ENCODE data around the gene PYGM.

DNA sequence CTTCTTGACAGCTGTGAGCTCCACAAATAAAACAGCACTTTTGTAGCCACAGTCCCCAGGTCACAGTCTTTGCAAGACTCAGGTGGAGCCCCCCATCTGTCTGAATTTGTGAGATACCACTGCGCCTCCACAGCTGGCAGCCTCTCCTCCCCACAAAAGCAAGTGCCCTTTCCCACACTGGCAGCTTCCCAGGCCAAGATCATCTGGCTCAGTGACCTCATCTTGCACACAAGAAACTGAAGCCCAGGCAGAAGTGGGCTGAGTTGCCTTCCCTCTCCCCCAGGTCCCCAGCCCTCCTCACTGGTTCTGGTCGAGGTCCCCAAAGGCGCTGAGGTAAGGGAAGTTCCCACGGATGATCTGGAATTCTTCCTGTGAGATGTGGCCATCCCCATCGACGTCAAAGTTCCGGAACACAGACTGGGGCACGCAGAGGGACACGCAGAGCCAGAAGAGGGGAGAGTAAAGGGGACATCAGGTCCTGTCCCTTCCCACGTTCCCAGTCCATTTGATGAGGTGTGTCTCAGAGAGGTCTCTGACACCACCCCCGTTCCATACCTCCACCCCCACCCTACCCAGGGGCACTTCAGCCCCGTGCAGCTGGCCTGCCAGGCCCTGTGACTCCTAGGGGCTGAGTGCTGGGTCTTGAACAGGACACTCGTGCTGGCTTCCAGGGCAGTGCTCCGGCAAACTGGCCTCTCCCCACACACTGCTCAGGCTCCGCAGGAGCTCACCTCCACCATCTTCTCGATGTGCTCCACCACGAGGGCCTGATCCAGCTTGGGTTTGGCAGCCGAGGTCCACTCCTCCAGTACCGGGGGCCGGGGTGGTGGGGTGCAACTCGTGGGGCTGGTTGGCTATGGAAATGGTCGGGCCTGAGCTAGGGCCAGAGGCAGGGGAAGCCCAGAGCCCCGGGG, 24.7 kb downstream of the PYGM start:
- no peak for TF ChIP-seq POLR2AphosphoS5 (IDR thresholded peaks at IDR 0.05; ENCODE audit: borderline replicate concordance, low read depth, low read length)
- TF ChIP-seq EZH2 (IDR thresholded peaks at IDR 0.05) = no peak
- no peak for TF ChIP-seq FOXP2 (optimal IDR thresholded peaks at IDR 0.05; ENCODE audit: control extremely low read depth, extremely low read length, insufficient read depth)
